GM12878 (cell line): ENCODE results near the gene BACE1-AS. TPM values are rescaled to one million over a fixed set of nuclear protein-coding genes. Genes with fewer than 3 reads are reported as not detected.

Source experiments
- ATAC-seq: fragments of 200-7000 bp; cut with Tn5 transposase; 3 replicates; pipeline ENCODE4 v1.9.1; 2020; ENCODE audit warnings: mild to moderate bottlenecking, moderate library complexity
- BruUV-seq: library from RNA; stranded (reverse); fragments of 400-500 nt; replicated peaks from 2 replicates; lab custom pipeline; 2021; lab: Mats Ljungman, UMichigan
- CTCF ChIA-PET: fragments of 300-600 bp; sonication (Branson Sonifier 250); formaldehyde crosslinking; extraction: SDS; loops from one replicate; lab custom pipeline; 2021; ENCODE audit warnings: inconsistent platforms; lab: Yijun Ruan, JAX
- POLR2A ChIA-PET: fragments of 350-600 bp; formaldehyde crosslinking; extraction: SDS; loops from one replicate; lab custom pipeline; 2021; ENCODE audit warnings: inconsistent platforms; lab: Charles Lee
- RAD21 ChIA-PET: fragments of 300-600 bp; sonication (Branson Sonifier 250); formaldehyde crosslinking; loops from one replicate; lab custom pipeline; 2023; ENCODE audit warnings: antibody characterized with exemption; ENCODE audit not compliant: unreplicated experiment; lab: Charles Lee
- SMC1A ChIA-PET: fragments of 300-600 bp; sonication (Branson Sonifier 250); formaldehyde crosslinking; loops from one replicate; lab custom pipeline; 2023; ENCODE audit not compliant: unreplicated experiment, uncharacterized antibody; lab: Charles Lee
- DNase-seq: peaks from one replicate; pipeline ENCODE4 v3.0.0-alpha.2; 2011; ENCODE audit warnings: low read depth, low spot score
- FAIRE-seq: peaks from 3 replicates; lab custom pipeline; 2011; peaks lifted over from hg19 to GRCh38; lab: Jason Lieb, UNC
- H2AFZ ChIP-seq: 2 replicates; pipeline ENCODE4 v1.6.0; 2011; ENCODE audit warnings: low read depth, low read length, control low read depth; ENCODE audit not compliant: control insufficient read depth
- H3K27ac ChIP-seq: 2 replicates; pipeline ENCODE4 v1.5.1; 2011; ENCODE audit warnings: control low read depth; ENCODE audit not compliant: control insufficient read depth, insufficient read depth
- H3K27me3 ChIP-seq, 2 experiments: replicated peaks in 1 of 2; 2 replicates each; pipeline versions ENCODE4 v1.6.0 to v1.6.1; 2011; ENCODE audit warnings: low read length in 1 of 2; ENCODE audit not compliant: control insufficient read depth in 2 of 2, insufficient read depth in 2 of 2
- H3K36me3 ChIP-seq, 2 experiments: 2 replicates each; pipeline ENCODE4 v1.5.1; 2011; ENCODE audit warnings: low read length in 1 of 2; ENCODE audit not compliant: control insufficient read depth in 2 of 2, insufficient read depth in 2 of 2
- H3K4me1 ChIP-seq: 2 replicates; pipeline ENCODE4 v1.6.1; 2011; ENCODE audit warnings: mild to moderate bottlenecking, low read length, moderate library complexity, mixed read lengths; ENCODE audit not compliant: control insufficient read depth, insufficient read depth
- H3K4me2 ChIP-seq: 2 replicates; pipeline ENCODE4 v1.6.0; 2011; ENCODE audit warnings: control low read depth; ENCODE audit not compliant: control insufficient read depth, insufficient read depth
- H3K4me3 ChIP-seq: fragments of 200-600 bp; sonication (generic); 2 replicates; pipeline ENCODE4 v1.5.1; 2016
- H3K79me2 ChIP-seq: 2 replicates; pipeline ENCODE4 v1.6.0; 2011; ENCODE audit warnings: low read length; ENCODE audit not compliant: control insufficient read depth, insufficient read depth
- H3K9ac ChIP-seq: 2 replicates; pipeline ENCODE4 v1.8.0; 2011; ENCODE audit warnings: low read length, control low read depth, mixed read lengths; ENCODE audit not compliant: control insufficient read depth, insufficient read depth
- H3K9me3 ChIP-seq: replicated peaks from 3 replicates; pipeline ENCODE4 v1.5.1; 2011; ENCODE audit warnings: mild to moderate bottlenecking, low read length; ENCODE audit not compliant: control insufficient read depth, insufficient read depth
- H4K20me1 ChIP-seq: 2 replicates; pipeline ENCODE4 v1.6.0; 2011; ENCODE audit not compliant: control insufficient read depth, insufficient read depth
- ATF2 ChIP-seq: IDR thresholded peaks from 2 replicates; pipeline ENCODE4 v1.6.1; 2012; ENCODE audit warnings: low read length, inconsistent platforms
- CEBPZ ChIP-seq: fragments of 150-350 bp; IDR thresholded peaks from 2 replicates; pipeline ENCODE4 v1.6.1; 2016; ENCODE audit warnings: low read depth, low read length
- CTCF ChIP-seq, 3 experiments: IDR thresholded peaks in 2 of 3; conservative IDR thresholded peaks in 1 of 3; 2 replicates each; pipeline ENCODE4 v1.5.1; 2011; ENCODE audit warnings: low read depth in 3 of 3, low read length in 3 of 3, mild to moderate bottlenecking in 3 of 3, control low read depth in 2 of 3, moderate library complexity in 2 of 3, inconsistent platforms in 1 of 3, mixed read lengths in 1 of 3; ENCODE audit not compliant: control insufficient read depth in 2 of 3, insufficient read depth in 1 of 3; ENCODE audit errors: extremely low read depth in 1 of 3
- SKIL ChIP-seq: fragments of 450-650 bp; IDR thresholded peaks from 2 replicates; pipeline ENCODE4 v1.6.1; 2017; ENCODE audit warnings: mild to moderate bottlenecking, low read depth, inconsistent platforms; ENCODE audit not compliant: poor library complexity, severe bottlenecking
- WGBS: methylation state at CpG from one replicate; pipeline ENCODE4 v1.1.6; 2016; ENCODE audit warnings: low lambda C conversion rate; ENCODE audit not compliant: insufficient replicate concordance, insufficient coverage; ENCODE audit errors: missing lambda C conversion rate; 5-methylcytosine and 5-hydroxymethylcytosine counted together
- in situ Hi-C: fragments of 300-500 bp; cut with MboI; formaldehyde crosslinking; loops from 9 replicates; pipeline ENCODE4 v1.14.3; 2018; ENCODE audit warnings: mixed read lengths
- intact Hi-C: fragments of 100-400 bp; cut with micrococcal nuclease; formaldehyde crosslinking; loops from one replicate; pipeline ENCODE4 v1.14.2; 2022; ENCODE audit not compliant: unreplicated experiment
- polyA plus RNA-seq, 11 experiments: library from polyadenylated mRNA; depleted of rRNA in 4 of 11; unstranded in 6 of 11; stranded (reverse) in 5 of 11; fragments of >200 nt; fragmentation: Nextera tagmentation in 4 of 11; fragmentation: Illumina TruSeq in 1 of 11; extraction: Ambion mirVana in 4 of 11; extraction: Trizol in 1 of 11; gene quantifications; 1 replicate in 1 of 11; 2 replicates in 10 of 11; pipeline versions ENCODE4 v1.2.1 to v1.2.3, GENCODE V29; 2011 to 2016; ENCODE audit warnings: inconsistent platforms in 2 of 11, missing spikeins in 2 of 11, low read depth in 1 of 11
- total RNA-seq, 4 experiments: library from RNA; depleted of rRNA in 3 of 4; stranded (reverse); fragments of >200 nt in 3 of 4; fragmentation: Illumina TruSeq in 1 of 4; extraction: Trizol in 1 of 4; gene quantifications; 2 replicates each; pipeline versions ENCODE4 v1.2.1 to v1.2.3, GENCODE V29; 2013 to 2021

Gene BACE1-AS
- total and polyA plus RNA-seq, 10 of the 15 experiments (the other 5 are each of a cell fraction or from before 2014, with no cell fraction given): 2.0 to 6.7 (median 3.9) TPM

GRCh38 chr11:117305145-117305544 lies 14.0 kb downstream of the BACE1-AS start (continued):
- TF ChIP-seq CTCF (IDR thresholded peaks at IDR 0.05 in 2 of 3, conservative IDR thresholded peaks at IDR 0.05 in 1 of 3; ENCODE audit: control insufficient read depth in 2 of 3, extremely low read depth in 1 of 3, insufficient read depth in 1 of 3, low read depth in 3 of 3, low read length in 3 of 3): no peak

GRCh38 chr11:117309310-117309709 lies 18.2 kb downstream of the BACE1-AS start:
- Histone ChIP-seq H3K27me3 (peaks cover 2 to 8% of the 10 kb centered on the region in 2 experiments), H3K79me2 (no peaks in the 10 kb centered on the region), H2AFZ (no peak overlapping the region), H3K4me2 (no peak overlapping the region), H3K36me3 (no peaks in the 10 kb centered on the region), H4K20me1 (no peaks in the 10 kb centered on the region), H3K27ac (no peak overlapping the region), H3K9me3 (no peaks in the 10 kb centered on the region), H3K4me1 (no peaks in the 10 kb centered on the region), H3K9ac (no peak overlapping the region), H3K4me3 (no peak overlapping the region)
- ChIA-PET RAD21 (no interaction called here), POLR2A (interaction anchor here (0.8 to 1.5 kb wide), 2 partner anchors 10 to 15 kb away, joined by 3 to 5 read pairs; no protein-coding TSS in a partner anchor), SMC1A (no interaction called here), CTCF (no interaction called here)
- ATAC-seq (no peak), DNase-seq (no peak), FAIRE-seq (no peak)
- intact Hi-C loops: no loop called here
- no TSS peak for BruUV-seq
- 68% methylated on average over 7 of the region's 7 CpGs for WGBS
- in situ Hi-C loops: no loop called here
- TF ChIP-seq CEBPZ (no peak), ATF2 (no peak), SKIL (no peak)
